Measurements from ENCODE around the gene MRPL1. TPM values are rescaled to one million over a fixed set of nuclear protein-coding genes. Genes with fewer than 3 reads are reported as not detected.

The MRPL1 gene
- polyA plus RNA-seq, 1 donor (not counting 4 experiments of a cell fraction or from before 2014, with no cell fraction given) = 71.4 TPM

GRCh38 chr4:77911091-77911490, 48.5 kb downstream of the MRPL1 start:
- FAIRE-seq (no peak), DNase-seq (ENCODE audit: low read depth, low spot score) (no peak)
- H3K79me2 ChIP-seq (ENCODE audit: control insufficient read depth, insufficient read depth, low read length) = no peaks in the 10 kb centered on the region
- no peak overlapping the region for H3K4me2 ChIP-seq (ENCODE audit: control insufficient read depth, extremely low read depth, insufficient read depth, low read depth, low read length)
- no peak for TF ChIP-seq EZH2 (IDR thresholded peaks at IDR 0.05; ENCODE audit: low read length)
- TF ChIP-seq CTCF (optimal IDR thresholded peaks at IDR 0.05 in 1 of 3, IDR thresholded peaks at IDR 0.05 in 1 of 3, conservative IDR thresholded peaks at IDR 0.05 in 1 of 3; ENCODE audit: extremely low read depth in 1 of 3, insufficient read depth in 2 of 3, low read length in 3 of 3) = no peak
- H3K27me3 ChIP-seq (ENCODE audit: control insufficient read depth, extremely low read depth, insufficient read depth, low read length) = no peaks in the 10 kb centered on the region
- no peak overlapping the region for H3K4me3 ChIP-seq (ENCODE audit: control insufficient read depth in 2 of 3, extremely low read depth in 1 of 3, insufficient read depth in 2 of 3, low read depth in 1 of 3, low read length in 3 of 3)
- H2AFZ ChIP-seq (ENCODE audit: control insufficient read depth, low read length) = no peak overlapping the region
- H3K9me1 ChIP-seq (ENCODE audit: control insufficient read depth, extremely low read depth, insufficient read depth, low read length) = no peaks in the 10 kb centered on the region
- no peaks in the 10 kb centered on the region for H4K20me1 ChIP-seq (ENCODE audit: control insufficient read depth, extremely low read depth, insufficient read depth, low read length)
- no peak overlapping the region for H3K27ac ChIP-seq (ENCODE audit: control insufficient read depth, insufficient read depth, low read length)
- no peaks in the 10 kb centered on the region for H3K4me1 ChIP-seq (ENCODE audit: control insufficient read depth, extremely low read depth, insufficient read depth, low read length)
- no peaks in the 10 kb centered on the region for H3K9me3 ChIP-seq (ENCODE audit: control insufficient read depth, low read depth, low read length)
- no peaks in the 10 kb centered on the region for H3K36me3 ChIP-seq (ENCODE audit: control insufficient read depth in 2 of 2, extremely low read depth in 1 of 2, insufficient read depth in 2 of 2, low read length in 2 of 2)
- H3K9ac ChIP-seq (ENCODE audit: control insufficient read depth, extremely low read depth, insufficient read depth, low read length) = no peak overlapping the region
- dilution Hi-C loops (cut with MboI; ENCODE audit: extremely low pct_ligation_motif_present, low sequenced_read_pairs) = no loop called here

DNA sequence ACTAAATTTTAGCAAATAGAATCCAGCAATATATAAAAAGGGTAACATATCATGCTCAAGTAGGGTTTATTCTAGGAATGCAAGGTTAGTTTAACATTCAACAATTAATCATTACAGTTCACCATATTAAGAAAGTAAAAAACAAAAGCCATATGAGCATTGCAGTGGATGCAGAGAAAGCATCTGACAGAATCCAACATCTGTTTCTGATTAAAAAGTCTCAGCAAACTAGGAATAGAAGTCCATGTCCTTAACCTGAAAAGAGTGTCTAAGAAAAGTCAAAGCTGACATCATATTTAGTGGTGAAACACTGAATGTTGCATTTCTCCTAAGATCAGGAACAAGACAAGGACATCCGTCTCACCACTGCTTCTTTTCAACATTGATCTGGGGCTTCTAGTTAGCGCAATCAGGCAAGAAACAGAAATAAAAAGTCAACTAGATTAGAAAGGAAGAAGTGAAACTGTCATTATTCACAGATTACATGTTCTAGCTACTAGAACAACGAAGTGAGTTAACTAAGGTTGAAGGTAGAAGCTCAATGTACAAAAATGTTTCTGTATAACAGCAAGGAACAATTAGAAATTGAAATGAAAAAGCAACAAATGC, 49.3 kb downstream of the MRPL1 start:
- Histone ChIP-seq H3K4me2 (ENCODE audit: control insufficient read depth, extremely low read depth, insufficient read depth, low read depth, low read length) (no peak overlapping the region), H3K36me3 (ENCODE audit: control insufficient read depth in 2 of 2, extremely low read depth in 1 of 2, insufficient read depth in 2 of 2, low read length in 2 of 2) (no peaks in the 10 kb centered on the region), H4K20me1 (ENCODE audit: control insufficient read depth, extremely low read depth, insufficient read depth, low read length) (no peaks in the 10 kb centered on the region), H3K79me2 (ENCODE audit: control insufficient read depth, insufficient read depth, low read length) (no peaks in the 10 kb centered on the region), H3K9me1 (ENCODE audit: control insufficient read depth, extremely low read depth, insufficient read depth, low read length) (no peaks in the 10 kb centered on the region), H3K27me3 (ENCODE audit: control insufficient read depth, extremely low read depth, insufficient read depth, low read length) (no peaks in the 10 kb centered on the region), H3K27ac (ENCODE audit: control insufficient read depth, insufficient read depth, low read length) (no peak overlapping the region), H3K9ac (ENCODE audit: control insufficient read depth, extremely low read depth, insufficient read depth, low read length) (no peak overlapping the region), H3K9me3 (ENCODE audit: control insufficient read depth, low read depth, low read length) (no peaks in the 10 kb centered on the region), H3K4me3 (ENCODE audit: control insufficient read depth in 2 of 3, extremely low read depth in 1 of 3, insufficient read depth in 2 of 3, low read depth in 1 of 3, low read length in 3 of 3) (no peak overlapping the region), H3K4me1 (ENCODE audit: control insufficient read depth, extremely low read depth, insufficient read depth, low read length) (no peaks in the 10 kb centered on the region), H2AFZ (ENCODE audit: control insufficient read depth, low read length) (no peak overlapping the region)
- dilution Hi-C loops (cut with MboI; ENCODE audit: extremely low pct_ligation_motif_present, low sequenced_read_pairs) = no loop called here
- FAIRE-seq (no peak), DNase-seq (ENCODE audit: low read depth, low spot score) (no peak)
- TF ChIP-seq CTCF (optimal IDR thresholded peaks at IDR 0.05 in 1 of 3, IDR thresholded peaks at IDR 0.05 in 1 of 3, conservative IDR thresholded peaks at IDR 0.05 in 1 of 3; ENCODE audit: extremely low read depth in 1 of 3, insufficient read depth in 2 of 3, low read length in 3 of 3) (no peak), EZH2 (IDR thresholded peaks at IDR 0.05; ENCODE audit: low read length) (no peak)
